Measurements from ENCODE around the gene JAK3.
"Not testable (repeated sequence)": the region's sequence is repeated elsewhere in the genome, so short reads cannot be mapped to it uniquely, and the experiment has no call there.

Gene JAK3

DNA sequence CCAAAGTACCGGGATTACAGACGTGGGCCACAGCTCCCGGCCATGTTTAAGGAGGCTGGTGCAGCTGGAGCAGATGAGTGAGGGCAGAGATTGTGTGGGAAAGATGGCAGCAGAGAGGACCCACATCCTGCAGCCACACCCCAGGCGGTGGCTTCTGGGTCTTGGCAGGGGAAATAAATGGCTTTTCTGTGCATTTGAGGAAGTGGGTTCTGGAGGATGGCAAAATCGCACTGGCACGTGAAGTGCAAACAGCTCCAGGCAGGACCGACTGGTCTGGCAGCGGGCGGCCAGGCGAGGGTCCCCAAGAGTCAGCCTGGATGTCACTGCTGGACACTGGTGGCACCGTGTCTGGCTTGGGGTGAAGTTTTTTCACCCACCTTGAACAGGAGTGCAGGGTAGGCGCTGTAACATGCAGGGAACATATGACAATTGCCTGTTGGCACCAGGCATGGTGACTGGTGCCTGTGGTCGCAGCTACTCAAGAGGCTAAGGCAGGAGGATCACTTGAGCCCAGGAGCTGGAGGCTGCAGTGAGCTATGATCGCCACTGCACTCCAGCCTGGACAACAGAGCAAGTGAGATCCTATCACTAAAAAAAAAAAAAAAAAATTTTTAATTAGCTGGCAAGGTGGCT is 44.4 kb downstream of the JAK3 start:
- no peak for DNase-seq (ENCODE audit: low read depth)

DNA sequence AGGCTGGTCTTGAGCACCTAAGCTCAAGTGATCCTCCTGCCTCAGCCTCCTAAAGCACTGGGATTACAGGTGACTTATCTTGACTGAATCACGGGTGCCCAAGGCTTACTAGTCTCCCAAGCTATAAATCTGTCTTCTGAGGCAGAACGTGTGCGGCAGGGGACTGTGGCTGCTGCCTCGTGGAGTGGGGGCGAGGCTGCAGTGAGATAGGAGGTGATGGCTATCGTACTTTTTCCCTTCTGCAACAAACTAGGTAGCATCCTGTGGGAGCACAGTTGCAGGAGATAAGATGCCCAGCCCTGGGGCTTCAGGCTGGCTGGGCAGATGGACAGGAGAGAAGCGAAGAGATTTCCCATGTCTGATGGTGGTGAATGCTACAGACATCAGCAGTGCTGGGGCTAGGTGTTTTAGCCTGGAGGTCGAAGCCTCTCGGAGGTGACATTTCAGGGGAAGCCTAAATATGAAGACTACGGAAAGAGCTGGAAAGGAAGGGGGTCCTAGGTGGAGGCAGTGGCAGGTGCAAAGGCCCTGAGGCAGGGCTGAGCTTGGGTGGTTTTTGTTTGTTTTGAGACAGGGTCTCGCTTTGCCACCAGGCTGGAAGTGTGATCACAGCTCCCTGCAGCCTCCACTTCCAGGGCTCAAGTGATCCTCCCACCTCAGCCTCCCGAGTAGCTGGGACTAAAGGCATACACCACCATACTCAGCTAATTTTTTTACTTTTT is 45.5 kb downstream of the JAK3 start:
- DNase-seq (ENCODE audit: low read depth): no peak

DNA sequence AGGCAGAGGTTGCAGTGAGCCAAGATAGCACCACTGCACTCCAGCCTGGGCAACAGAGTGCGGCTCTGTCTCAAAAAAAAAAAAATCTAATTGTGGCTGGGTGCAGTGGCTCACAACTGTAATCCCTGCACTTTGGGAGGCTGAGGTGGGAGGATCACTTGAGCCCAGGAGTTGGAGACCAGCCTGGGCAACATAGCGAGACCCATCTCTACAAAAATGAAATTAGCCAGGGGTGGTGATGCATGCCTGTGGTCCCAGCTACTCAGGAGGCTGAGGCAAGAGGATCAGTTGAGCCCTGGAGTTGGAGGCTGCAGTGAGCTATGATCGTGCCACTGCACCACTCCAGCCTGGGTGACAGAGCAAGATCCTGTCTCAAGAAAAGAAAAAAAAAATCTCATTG is 49.2 kb downstream of the JAK3 start:
- DNase-seq (ENCODE audit: low read depth): not testable (repeated sequence)

DNA sequence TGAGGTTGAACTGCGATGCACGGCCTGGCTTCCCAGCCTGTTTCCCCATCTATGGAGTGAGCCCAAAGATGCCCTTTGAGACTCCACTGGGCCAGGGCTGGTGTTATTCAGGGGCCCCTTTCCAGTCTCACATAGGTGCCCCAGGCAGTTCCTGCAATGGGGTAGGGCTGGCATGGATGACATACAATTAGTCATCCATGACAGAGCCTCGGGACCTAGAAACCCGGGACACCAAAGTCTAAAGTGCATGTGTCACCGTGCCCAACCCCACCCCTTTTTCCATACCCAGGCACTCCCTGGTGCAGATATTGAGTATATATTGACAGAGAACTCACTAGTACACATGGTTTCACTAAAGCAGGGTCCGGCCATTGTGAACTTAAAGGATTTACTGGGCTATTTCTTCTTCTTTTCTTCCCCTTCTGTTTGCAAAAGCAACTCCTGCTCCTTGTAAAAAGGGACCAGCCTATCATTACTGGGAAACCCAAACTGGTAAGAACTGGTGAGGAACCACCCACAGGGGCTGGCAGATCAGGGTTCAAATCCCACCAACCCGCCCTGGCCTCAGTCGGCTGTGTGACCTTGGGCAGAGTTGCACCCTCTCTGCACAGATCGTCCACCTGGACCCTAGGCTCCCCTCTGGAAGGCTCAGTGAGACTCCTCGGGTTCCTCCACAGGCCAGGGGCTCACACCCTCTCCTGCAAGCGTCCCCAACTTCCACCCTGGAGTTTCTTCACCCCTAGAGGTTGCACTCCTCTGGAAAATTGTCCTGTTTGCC is 50.2 kb downstream of the JAK3 start:
- DNase-seq (ENCODE audit: low read depth): peak; percentile 25

DNA sequence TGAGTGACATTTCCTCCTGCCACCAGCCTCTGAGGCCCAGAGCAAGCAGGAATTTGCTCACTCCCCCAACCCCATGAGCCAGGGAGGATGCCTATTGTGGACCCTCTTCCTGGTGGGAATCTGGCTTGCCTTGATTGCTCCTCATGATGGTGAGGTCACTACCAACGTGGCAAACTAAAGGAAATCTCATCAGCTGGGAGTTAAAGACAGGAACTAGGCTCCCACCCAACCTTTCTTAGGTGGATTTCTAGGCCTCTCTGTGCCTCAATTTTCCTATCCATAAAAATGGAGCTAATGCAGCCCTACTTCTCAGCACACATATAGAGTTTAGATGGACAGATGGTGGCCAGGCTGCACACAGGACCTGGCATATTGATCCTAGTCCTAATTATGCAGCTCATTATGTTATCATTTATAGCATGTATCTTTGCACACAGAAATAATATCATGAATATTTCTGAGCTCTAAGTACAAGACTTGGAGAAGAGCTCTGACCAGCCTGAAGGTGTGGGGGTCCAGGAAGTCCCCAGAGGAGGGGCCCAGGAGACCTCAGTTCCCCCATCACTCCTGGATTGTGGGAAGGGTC is 50.9 kb downstream of the JAK3 start:
- no peak for DNase-seq (ENCODE audit: low read depth)

DNA sequence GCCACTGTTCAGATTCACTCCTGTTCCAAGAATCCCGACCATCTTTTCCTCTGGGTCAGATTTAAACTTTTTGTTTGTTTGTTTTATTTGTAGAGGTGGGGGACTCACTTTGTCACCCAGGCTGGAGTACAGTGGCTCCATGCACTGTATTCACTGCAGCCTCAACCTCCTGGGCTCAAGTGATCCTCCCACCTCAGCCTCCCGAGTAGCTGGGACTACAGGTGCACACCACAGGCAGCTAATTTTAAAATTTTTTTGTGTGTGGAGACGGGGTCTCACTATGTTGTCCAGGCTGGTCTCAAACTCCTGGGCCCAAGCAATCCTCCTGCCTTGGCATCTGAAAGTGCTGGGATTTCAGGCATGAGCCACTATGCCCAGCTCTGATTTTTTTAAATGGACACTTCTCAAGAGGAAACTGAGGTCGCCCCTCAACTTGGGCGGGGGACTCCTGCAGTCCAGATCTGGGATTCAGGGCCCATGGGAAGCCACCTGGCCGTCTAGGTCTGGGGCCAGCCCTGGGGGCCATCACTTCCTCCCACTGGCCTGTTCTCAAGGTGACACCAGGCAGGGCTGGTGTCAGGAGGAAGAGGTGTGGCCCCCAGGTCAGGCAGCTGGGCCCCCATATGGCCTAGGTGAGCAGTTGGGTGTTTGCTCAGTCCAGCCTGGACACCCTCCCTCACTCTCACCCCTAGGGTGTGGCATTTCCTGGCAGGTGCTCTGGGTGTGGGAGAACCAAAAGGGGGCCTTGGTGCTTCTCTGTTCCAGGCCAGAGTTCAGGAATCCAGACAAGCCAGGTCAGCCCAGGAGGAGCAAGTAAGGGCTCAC is 51.6 kb downstream of the JAK3 start:
- no peak for DNase-seq (ENCODE audit: low read depth)

DNA sequence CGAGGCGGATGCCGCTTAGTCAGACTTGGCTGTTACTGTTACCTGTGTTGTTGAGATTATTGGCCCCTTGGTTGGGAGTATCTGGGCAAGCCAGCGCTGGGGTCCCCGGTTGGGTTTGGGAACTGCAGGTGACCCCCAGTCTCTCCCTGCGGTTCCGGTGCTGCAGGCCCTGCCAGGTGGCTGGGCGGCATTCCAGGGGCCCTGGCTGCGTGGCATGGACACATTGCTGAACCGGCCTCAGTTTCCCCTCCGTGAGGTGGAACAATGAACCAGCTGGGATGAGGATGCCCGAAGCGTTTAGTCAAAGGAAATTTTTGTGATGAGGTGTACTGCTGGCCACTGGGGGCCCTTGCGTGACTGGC is 52.3 kb downstream of the JAK3 start:
- no peak for DNase-seq (ENCODE audit: low read depth)

DNA sequence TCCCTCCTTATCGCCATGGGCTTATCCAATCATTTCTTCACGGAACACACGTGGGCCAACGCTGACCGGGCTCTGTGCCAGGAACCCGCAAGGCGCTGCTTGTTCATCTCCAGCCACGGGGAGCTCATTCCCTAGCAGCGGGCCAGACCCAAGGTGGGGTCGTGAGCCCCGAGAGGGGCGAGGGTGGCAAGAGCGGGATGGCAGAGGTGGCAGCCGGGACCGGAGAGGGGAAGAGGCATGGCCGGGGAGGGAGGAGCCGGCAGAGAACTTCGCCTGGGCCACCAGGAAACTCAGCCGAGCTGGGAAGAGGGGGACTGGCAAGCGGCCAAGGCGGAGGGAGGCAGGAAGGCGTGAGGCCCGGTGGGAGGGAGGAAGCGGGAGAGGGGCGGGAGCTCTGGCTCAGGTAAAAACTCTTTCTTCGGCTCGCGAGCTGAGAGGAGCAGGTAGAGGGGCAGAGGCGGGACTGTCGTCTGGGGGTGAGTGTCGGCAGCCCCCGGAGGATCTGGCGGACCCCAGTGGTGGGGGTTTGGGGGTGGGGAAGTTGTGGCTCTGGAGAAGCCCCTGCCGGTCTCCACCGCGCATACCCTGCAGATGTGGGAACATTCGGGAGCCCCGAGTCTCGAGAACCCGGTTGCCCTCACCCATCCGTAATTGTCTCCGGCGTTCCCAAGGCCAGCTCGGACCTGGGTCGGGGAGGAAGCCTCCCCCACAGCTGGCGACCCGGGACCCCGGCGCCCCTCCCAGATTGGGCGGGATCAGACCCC is 52.9 kb downstream of the JAK3 start, which contains the start of gene B3GNT3:
B3GNT3 (plus strand) TSS at position 408 of the 764 bp plus-strand sequence. CDS start 12,670 bp downstream, outside the sequence.
- DNase-seq (ENCODE audit: low read depth): no peak

DNA sequence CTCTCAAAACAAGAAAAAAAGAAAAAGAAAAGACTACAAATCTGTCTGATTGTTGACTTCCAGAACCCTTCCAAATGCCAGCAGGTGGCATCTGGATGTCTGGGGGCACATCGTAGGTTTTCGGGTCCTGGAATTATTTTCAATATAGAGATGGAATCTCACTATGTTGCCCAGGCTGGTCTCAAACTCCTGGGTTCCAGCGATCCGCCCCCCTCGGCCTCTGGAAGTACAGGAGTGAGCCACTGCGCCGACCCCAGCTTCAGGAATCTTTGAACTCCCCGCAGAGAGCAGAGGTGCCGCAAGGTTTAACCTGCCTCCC is 53.4 kb downstream of the JAK3 start:
- DNase-seq (ENCODE audit: low read depth): no peak

DNA sequence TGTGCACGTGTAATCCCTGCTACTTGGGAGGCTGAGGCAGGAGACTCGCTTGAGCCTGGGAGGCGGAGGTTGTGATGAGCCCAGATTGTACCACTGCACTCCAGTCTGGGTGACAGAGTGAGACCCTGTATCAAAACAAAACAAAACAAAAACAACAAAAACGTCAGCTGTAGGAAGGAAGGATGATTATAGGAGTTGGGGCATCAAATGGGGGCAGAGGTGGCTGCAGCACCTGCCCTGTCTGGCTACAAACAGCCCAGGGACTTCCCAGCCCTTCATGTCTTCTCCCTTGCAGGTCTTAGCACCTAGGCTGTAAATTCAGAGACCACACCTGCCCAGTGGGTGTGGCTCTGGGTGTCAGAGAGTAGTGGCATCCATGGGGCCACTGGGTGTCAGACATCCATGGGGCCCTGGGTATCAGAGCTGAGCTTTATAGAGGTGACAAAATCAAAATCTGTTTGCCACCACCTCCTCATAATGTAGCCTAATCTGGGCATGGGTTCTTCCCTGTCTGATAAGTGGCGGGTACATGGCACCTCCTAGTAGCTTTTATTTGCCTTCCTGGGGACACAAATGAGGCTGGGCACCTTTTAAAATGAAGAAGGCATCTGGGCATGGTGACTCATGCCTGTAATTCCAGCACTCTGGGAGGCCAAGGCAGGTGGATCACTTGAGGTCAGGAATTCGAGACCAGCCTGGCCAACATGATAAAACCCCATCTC is 57.6 kb downstream of the JAK3 start:
- DNase-seq (ENCODE audit: low read depth): no peak

DNA sequence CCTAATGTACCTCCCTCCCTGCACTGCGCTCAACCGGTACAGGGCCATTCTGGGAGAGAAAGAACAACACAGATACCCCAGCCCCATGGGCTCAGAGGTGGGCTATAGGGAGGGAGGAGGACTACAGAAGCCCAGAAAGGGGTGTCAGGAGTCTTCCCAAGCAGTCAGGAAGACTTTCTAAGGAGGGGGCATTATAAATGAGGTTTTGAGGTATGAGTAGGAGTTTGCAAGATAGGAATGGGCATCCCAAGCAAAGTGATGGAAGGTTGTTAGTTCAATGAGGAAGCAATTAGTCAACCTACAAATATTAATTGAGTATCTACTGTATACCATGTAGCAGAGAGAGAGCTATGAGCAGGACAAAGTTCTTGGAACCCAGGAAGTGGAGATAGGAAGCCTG is 59.1 kb downstream of the JAK3 start:
- DNase-seq (ENCODE audit: low read depth): no peak

DNA sequence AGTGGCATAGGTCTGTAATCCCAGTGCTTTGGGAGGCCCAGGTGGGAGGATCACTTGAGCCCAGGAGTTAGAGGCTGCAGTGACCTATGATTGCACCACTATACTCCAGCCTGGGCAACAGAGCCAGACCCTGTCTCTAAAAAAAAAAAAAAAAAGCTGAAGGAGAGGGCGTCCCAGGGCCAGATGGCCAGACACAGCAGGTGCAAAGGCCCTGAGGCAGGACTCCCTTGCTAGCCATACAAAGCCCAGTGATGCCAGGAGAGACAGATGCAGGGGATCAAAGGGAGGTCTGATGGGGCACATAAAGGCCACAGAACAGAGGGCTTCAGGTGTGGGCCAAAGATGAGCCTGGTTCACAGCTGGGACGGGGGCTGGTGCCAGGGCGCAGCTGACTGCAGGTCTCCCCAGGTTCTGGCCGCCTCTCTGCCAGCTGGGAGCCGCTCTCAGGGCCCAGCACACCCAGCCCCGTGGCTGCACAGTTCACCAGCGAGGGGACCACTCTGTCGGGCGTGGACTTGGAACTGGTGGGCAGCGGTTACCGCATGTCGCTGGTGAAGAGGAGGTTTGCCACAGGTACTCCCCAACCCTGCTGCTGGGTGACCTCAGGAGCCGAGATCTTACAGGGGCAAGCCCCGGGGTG is 60.4 kb downstream of the JAK3 start:
- no peak for DNase-seq (ENCODE audit: low read depth)

DNA sequence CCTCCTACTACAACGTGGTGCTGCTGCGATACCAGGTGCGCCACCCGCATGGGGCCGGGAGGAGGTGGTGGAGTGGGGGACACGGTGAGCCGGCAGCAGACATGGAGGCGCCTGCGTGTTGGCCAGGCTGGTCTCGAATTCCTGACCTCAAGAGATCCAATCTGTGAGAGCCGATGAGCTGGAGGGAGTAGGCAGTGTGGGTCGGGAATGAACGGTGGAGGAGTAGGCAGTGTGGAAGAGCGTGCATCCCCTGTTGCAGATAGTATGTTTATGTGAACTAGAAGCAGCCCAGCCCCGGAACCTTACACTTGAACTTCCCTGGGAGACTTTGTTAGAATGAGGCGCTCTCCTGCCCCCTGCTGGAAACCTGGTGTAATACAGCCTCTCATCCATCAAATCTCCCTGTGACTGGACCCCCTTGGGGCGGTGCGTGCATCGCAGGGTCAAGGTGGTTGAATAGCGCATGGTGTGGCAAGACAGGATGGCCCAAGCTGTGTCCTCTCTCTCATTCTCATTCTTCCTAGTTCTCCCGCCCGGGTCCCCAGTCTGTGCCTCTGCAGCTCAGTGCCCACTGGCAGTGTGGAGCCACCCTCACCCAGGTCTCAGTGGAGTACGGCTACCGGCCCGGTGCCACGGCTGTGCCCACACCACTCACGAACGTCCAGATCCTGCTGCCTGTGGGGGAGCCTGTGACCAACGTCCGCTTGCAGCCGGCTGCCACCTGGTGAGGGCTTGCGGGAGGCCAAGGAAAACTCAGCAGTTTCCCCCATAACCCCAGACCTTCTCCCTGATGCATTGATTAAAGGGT is 63.4 kb downstream of the JAK3 start:
- DNase-seq (ENCODE audit: low read depth): peak; percentile 64

DNA sequence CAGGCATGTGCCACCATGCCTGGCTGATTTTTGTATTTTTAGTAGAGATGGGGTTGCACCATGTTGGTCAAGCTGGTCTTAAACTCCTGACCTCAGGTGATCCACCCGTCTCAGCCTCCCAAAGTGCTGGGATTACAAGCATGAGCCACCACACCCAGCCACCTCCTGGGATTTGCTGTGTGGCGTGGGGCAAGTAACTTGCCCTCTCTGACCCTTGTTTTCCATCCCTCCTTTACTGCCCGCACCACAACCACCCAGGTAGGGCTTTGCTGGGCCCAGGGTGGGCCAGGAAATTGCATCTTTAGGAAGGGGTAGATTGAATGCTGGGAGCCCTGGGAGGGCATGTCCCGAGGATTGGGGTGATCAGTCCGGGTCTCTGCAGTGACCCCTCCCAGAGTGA is 64.1 kb downstream of the JAK3 start:
- not testable (repeated sequence) for DNase-seq (ENCODE audit: low read depth)

DNA sequence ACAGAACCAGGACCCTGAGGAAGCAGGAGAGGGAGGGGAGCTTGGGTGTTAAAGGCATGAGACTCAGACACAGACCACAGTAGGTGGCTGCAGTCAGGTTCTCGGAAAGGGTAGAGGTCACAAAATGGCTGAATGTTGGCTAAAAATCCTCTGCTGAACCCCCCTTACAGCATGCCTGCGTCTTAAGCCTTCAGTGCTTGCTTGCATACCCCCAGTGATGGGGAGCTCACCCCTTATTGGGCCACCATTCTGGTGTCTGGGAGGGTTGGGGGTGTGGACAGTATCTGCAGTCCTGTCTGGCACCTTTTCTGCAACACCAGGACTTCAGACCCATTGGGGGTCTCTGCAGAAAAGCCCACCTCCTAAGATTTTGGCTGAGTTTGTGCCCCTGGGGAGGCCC is 67.0 kb downstream of the JAK3 start:
- no peak for DNase-seq (ENCODE audit: low read depth)

DNA sequence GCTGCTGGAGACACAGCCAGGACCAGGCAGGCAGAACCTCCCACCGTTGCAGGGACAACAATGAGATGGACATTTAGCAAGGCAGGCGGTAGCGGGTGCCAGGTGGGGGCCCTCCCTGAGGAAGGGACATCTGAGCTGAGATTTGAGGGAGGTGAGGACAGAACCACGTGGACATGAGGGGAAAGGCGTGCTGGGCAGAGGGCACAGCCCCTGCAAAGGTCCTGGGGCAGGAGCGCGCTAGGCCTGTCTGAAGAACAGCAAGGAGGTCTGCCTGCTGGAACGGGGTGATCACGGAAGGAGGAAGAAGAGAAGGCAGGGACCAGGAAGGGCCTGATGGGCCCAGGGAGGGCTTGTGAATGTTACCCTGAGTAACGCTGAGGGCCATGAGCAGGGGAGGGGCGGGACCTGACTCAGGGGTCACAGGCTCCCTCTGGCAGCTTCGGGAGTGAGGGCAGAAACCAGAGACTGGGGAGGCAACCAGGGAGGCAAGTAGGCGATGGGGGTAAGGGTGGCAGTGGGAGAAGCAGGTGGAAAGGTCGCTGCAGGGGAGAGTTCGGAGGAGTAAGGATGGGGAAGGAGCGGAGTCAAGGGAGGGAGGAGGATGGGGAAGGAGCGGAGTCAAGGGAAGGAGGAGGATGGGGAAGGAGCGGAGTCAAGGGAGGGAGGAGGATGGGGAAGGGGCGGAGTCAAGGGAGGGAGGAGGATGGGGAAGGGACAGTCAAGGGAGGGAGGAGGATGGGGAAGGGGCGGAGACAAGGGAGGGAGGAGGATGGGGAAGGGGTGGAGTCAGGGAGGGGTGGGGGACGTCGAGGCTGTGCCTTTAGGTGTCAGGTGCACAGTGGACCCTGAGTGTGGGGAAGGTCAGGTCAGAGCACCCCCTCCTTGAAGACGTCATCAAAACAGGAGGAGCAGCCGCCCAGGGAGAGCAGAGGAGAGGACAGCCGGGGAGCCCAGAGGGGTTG is 68.5 kb downstream of the JAK3 start:
- no peak for DNase-seq (ENCODE audit: low read depth)

DNA sequence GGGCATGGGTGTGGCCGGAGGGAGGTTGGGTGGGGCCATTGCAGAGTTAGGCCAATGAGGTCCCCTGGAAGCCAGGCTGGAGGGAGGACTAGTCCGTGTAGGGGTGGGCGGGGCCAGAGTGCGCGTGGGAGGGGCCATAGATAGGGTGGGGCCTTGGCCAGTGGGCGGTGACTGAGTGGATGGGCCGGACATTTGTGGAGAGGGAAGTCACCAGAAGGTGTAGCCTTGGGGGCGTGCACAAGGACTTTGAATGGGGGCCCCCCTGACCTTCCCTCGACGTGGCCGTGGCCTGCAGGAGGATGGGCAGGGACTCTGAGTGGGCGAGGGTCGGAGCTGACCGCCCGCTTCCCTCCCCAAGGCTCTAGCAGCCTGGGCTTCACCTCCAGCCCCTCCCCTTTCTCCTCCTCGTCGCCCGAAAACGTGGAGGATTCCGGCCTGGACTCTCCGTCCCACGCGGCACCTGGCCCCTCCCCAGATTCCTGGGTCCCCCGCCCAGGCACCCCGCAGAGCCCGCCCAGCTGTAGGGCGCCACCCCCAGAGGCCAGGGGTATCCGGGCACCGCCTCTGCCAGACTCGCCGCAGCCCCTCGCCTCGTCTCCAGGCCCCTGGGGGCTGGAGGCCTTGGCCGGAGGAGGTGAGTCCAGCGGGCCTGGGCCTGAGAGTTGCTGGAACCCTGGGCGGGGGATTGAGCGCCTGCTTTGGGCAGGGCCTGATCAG is 69.4 kb downstream of the JAK3 start:
- peak; percentile 35 for DNase-seq (ENCODE audit: low read depth)
